Suppressor macrophage treated with lipopolysaccharide for 4 hours (primary cell): ENCODE data around the gene PTPRJ.

Source experiments
- DNase-seq: peaks from one replicate; pipeline ENCODE4 v3.0.0-alpha.2; 2020

The PTPRJ gene

DNA sequence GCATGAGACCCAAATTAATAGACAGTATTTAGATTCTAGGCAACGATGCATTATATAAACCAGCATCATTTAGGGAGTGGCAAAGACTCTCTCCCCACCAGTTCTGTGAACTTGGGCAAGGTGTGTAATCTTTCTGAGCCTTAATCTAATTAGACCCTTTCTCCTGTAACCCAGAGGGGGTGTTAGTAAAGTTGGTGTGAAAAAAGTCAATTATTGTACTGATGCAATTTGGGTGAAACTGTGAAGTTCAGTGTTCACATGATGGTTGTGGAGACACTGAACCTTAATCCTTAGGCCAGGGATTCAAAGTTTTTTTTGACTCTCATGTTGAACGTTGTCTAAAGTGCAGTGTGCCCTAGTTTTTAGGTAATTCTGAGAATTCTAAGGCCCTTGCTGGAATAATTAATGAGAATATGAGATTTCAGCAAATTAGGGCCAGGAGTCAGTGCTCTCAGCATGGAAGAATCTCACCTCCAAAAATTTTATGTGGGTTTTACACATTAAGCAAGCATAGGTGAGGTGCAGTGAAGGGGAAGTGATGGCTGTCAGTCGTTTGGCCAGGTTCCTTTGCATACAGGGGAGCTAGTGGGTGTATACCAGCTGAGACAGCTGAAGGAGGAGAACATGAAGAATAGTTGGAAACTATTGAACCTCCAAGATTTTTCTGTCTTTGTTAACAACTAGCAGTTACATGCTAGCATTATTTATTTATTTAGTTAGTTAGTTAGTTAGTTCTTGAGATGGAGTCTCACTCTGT lies 94.2 kb downstream of the PTPRJ start:
- no peak for DNase-seq

DNA sequence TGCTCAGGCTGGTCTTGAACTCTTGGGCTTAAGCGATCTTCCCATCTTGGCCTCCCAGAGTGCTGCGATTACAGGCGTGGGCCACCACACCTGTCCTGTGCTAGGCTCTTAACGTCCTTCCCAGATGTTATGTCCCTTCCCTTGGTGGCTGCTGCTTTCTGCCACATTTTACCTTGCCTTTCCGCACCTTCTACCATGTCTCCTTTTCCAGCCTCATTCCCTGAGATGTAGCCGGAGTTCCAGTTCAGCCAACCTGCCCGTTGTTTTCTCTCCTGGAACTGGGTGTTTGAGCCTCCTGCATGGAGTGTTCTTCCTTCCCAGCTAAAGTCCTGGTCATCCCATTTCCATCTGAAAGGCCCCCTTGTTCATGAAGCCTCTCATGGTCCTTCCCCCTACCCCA lies 95.3 kb downstream of the PTPRJ start:
- no peak for DNase-seq

- DNase-seq: no peak
Measured at GRCh38 chr11:48077251-48077650, 96.9 kb downstream of the PTPRJ start.

DNA sequence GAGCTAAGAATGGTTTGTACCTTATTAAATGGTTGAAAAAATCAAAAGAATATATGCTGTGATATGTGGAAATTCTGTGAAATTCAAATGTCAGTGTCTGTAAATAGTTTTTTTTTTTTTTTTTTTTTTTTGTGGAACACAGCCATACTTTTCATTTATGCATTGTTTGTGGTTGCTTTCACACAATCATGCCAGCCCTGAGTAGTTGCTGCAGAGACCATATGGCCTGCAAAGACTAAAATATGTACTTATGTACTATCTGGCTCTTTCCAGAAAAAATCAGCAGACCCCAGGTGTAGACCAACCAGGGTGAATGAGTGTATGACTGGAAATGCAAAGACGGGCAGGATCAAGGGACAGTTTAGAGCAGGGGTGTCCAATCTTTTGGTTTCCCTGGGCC lies 98.3 kb downstream of the PTPRJ start:
- no peak for DNase-seq

DNA sequence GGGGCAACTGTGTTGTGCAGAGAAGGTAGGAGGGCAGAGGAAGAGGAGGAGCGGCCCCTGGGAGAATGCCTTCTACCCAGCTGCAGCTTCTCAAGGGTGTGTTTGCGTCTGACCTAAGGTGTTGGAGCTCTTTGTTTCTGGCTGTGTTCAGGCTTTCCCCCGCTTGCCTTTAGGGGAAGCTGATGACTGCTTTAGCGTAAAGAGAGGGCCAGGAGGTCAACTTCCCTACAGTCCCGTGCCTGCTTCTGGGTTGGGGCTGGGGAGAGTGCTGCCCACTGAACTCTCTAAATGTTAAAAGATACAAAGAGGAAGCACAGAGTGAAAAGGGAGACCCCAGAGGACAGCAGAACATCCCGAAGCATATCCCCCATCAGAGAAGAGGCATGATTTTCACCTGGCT lies 99.2 kb downstream of the PTPRJ start:
- DNase-seq: peak; percentile 79

- DNase-seq: no peak
Measured at GRCh38 chr11:48080301-48080861, 100.0 kb downstream of the PTPRJ start.

DNA sequence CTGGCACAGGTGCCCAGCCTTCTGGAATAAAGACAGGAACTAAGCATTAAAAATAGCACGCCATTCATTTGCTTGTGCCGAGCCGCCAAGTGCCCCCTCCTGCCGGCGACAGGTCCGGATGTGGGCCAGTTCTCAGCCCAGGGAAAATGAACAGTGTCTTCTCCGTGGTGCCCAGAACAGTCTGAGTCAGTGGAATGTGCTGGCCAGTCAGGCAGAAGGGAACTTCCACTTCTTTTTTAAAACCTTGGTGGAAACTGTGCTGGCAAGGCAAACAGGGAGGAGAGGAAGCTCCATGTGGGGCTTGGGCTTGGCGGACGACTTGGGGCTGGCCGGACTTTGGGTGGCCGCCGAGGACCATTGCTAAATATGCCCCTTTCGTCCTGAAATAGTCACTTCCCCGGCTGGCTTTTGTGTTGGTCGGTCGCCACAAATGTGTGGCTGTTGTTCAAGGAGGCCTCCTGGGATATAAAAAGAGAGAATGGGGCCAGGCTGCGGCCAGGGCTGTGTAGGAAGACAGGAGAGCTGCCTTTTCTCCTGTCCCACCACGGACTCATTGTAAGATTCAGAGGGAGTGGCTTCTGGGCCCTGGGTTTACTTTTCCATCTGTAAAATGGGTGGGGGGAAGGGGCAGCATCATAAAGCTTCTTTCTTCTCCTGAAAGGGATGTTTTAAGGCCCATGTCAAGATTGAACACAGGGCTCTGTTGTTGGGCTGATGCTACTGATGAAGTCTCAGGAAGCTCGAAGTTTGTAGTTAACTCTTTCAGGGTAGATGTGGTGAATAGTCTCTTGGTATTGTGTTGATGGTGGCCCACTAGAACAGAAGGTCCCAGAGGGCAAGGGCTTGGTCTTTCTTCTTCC lies 101.0 kb downstream of the PTPRJ start:
- peak; percentile 88 for DNase-seq

GRCh38 chr11:48082771-48083170 lies 102.4 kb downstream of the PTPRJ start:
- DNase-seq: no peak

DNA sequence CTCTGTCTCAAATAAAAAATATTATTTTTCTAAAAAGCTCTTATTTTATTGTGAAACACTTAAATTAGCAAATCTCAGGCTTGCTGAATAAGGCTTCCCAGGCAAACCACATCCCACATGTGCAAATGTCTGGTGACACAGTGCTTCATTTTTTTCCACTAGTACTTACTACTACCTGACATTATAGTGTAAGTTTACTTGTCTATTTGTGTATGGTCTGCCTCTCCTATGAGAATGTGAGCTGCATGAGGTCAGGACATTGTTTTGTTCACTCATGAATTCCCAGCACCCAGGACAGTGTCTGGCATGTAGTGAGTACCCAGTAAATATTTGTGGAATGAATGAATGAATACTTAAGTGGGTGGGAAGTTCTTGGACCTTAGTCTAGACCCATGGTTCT lies 103.1 kb downstream of the PTPRJ start:
- DNase-seq: peak; percentile 63

DNA sequence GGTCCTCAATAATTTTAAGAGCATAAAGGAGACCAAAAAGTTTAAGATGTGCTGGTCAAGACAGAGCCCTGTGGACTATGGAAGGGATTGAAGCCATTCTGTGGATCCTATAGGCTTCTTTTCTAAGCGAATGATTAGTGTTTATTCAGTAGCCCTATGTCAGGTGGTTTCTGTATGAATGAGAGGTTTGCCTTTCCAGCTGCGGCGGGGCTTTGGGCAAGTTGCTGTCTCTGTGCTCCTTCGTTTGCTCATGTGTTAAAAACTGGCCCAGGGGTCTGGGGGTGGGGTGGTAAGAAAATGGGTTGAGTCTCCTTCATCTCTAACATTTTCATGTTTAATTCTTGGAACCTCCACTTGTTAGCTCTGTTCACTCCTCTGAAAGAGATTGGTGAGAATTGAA lies 105.3 kb downstream of the PTPRJ start:
- no peak for DNase-seq

- DNase-seq: no peak
Measured at GRCh38 chr11:48087422-48087821, 107.1 kb downstream of the PTPRJ start.

GRCh38 chr11:48087974-48088681 lies 107.8 kb downstream of the PTPRJ start:
- DNase-seq: no peak

DNA sequence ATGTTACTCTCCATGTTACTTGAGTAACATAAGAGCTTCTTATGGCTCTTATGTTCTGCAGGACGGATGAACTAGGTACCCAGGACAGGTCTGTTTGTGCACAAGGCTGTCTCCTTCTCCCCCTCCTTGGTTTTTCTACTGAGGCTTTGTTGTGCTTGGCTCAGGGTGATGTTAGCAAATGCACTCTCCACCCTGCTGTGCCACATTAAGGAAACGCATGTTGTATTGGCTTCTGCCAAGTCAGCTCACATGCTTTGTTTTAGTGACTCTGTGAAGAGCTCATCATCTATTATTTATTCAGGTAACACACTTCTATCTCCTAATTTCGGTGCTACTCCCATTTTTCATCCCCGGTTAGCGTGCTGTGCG lies 108.3 kb downstream of the PTPRJ start:
- no peak for DNase-seq

- DNase-seq: no peak
Measured at GRCh38 chr11:48090174-48090573, 109.8 kb downstream of the PTPRJ start.

GRCh38 chr11:48091426-48092102 lies 111.2 kb downstream of the PTPRJ start:
- DNase-seq: no peak

DNA sequence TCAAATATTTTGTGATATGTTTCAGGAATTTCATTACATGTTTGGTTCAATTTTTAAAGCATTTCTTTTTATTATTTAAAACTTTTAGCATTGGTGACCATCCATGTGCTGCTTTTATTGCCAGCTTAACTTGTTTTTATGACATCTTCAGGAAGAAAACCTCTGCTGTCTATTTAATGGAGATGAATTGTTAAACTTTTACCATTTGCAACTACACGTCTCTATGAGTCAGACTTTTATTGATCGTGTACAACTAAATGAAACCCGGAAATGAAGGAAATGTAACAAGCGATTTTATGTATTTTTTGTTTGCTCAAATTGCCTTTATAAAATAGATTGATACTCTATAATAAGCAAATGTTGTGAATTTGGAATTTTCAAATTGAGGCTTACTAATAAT lies 113.0 kb downstream of the PTPRJ start:
- DNase-seq: no peak

DNA sequence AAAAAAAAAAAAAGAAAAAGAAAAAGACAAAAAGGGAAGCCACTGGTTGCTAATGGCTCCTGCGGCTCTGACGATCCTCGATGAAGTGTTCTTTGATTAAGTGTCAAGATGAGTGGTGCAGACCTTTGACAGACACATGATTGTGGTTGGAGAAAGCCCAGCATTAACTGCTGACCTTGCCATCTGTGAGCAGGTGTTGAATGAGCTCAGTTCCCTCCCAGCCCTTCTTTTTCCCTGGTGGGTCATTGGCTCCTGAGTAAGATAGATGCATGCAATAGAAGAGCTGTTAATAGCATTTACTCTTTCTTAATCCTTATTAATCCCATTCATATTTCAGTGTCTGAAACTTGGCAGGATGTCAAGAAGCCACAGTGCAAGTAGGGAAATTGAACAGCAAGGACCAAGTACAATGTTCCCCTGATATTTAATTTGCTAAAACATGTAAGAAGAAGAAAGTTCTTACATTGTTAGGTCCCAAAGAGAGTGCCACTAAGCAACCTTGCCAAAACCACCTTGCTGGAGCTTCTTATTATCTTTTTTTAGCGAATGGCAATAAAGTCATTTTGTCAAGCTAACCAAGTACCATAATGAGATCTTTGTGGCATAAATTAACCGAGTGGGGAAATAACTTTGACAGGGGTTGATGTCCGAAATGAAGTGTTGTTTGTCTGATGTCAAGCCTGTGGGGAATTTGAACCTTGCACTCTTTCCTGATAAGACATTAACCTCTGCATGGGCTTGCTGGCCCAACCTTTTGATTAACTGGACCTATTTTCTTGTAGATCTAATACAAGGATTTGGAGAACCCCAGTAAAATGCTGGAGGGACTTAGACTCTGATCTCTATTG lies 113.7 kb downstream of the PTPRJ start:
- no peak for DNase-seq

DNA sequence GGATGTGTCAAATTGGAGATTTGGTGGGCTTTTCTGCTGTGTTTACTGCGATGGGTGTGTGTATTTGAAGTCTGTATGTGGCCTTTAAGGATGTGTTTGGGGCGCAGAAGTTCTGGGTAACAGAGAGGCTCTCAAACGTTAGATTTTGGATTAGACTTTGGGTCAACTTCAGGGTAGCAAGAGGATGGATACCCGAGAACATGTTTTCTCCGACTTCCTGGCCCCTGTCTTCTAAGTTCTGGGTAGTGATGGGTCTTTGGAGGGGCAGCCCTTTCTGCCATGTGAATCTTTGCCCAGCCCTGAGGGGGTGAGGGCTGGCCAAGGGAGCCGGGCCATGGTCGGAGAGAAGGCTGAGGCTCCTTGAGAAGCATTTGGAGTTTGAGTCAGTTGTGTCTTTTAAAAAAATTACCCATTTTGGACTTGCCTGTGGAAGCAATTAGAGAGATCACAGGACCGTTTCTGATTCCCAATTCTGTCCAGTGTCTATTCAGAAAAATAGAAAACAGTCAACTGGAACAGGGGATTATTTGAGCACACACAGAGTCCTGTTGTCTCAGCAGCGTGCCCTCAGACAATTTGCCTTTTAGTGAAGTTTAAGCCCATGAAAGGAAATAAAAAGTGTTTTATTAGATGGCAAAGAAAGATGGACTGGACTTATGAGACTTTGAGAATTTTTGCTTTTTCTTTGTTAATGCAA lies 114.4 kb downstream of the PTPRJ start:
- DNase-seq: no peak

DNA sequence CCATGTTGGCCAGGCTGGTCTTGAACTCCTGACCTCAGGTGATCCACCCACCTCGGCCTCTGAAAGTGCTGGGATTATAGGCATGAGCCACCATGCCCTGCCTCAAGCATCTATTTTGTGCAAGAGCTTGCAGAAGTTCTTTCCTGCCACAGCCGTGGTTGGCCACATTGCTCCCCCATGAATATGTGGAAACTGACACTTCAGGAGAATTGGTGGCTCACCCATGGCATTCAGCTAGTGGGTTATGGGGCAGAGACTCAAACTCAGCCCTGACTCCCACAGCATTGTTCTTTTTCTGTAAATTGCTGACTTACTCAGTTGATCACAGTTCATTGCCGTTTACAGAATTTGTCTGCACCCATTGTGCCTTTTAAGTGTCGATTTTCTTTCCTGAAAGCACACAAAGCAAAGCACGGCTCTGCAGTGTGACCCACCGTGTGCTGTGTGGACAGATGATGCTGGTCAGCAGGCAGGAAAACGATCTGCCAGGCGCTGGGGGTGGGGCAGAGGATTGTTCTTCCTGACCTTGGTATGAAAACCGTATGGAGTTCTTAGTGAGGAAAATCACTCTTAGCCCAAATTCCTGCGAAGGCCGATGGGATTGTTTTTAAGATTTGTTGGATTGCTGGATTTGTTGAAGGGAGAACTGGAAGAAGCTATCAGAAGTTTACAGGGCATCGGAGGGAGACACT lies 115.6 kb downstream of the PTPRJ start:
- no peak for DNase-seq
